Measurements from ENCODE around the gene PHACTR3. TPM values are rescaled to one million over a fixed set of nuclear protein-coding genes. Genes with fewer than 3 reads are reported as not detected.

Gene PHACTR3
- total RNA-seq, 1 experiment from 2014 or later, result not detected

DNA sequence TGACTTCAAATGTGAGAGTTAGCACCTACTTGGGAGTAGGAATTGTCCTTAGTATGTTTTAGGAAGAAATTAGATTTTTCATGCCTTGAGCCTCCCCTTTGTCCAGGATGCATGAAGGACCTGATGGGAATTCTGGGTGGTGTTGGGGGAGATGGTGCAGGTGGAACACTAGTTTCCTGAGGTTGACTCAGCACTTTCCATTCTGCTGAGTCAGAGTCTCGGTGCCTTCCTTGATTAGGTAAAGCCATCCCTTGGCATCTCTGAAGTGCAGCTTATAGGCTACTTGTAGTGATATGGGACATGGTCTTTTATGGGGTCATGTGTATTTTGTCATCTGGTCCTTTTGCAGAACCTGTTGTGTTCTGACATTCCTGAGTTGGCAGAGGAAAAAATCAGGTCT lies 105.3 kb downstream of the PHACTR3 start:
- Histone ChIP-seq H2AFZ (ENCODE audit: low read length) (no peak overlapping the region), H3K56ac (ENCODE audit: insufficient read length, low read depth, low read length) (no peak overlapping the region), H3K23me2 (ENCODE audit: insufficient read length, low read depth, low read length, poor library complexity, severe bottlenecking) (no peaks in the 10 kb centered on the region), H4K91ac (ENCODE audit: insufficient read length, low read depth, low read length) (no peak overlapping the region), H4K20me1 (ENCODE audit: control insufficient read depth, insufficient read depth, insufficient read length) (no peaks in the 10 kb centered on the region), H3K4me1 (ENCODE audit: insufficient read depth, low read length) (no peaks in the 10 kb centered on the region; the same call in 1 of the 2 replicates), H3K4me2 (ENCODE audit: insufficient read depth, insufficient read length, low read length) (no peak overlapping the region), H2BK20ac (ENCODE audit: low read depth, low read length, poor library complexity, severe bottlenecking) (no peak overlapping the region), H3K9ac (ENCODE audit: extremely low read depth, insufficient read length, low read length) (no peak overlapping the region), H3K18ac (ENCODE audit: insufficient read length, low read depth, low read length) (no peak overlapping the region), H3K27me3 (ENCODE audit: insufficient read depth, low read length) (no peaks in the 10 kb centered on the region; the same call in 1 of the 2 replicates), H3K27ac (ENCODE audit: insufficient read length, low read depth, low read length) (no peak overlapping the region), H3K79me1 (ENCODE audit: insufficient read depth, low read depth, low read length, poor library complexity, severe bottlenecking) (no peaks in the 10 kb centered on the region), H3K9me3 (ENCODE audit: control insufficient read depth, low read depth, low read length) (peaks cover 16% of the 10 kb centered on the region), H3K79me2 (ENCODE audit: insufficient read depth, low read length) (no peaks in the 10 kb centered on the region), H3K4ac (ENCODE audit: low read depth, low read length) (no peak overlapping the region), H2AK5ac (ENCODE audit: insufficient read length, low read length) (no peak overlapping the region), H3K23ac (ENCODE audit: insufficient read length, low read depth, low read length) (no peak overlapping the region), H2BK15ac (ENCODE audit: low read depth, low read length) (no peak overlapping the region), H2BK120ac (ENCODE audit: low read depth, low read length, poor library complexity, severe bottlenecking) (no peak overlapping the region), H2BK12ac (ENCODE audit: insufficient read length, low read depth, low read length) (no peak overlapping the region), H2BK5ac (ENCODE audit: insufficient read length, low read length) (no peak overlapping the region), H4K5ac (ENCODE audit: insufficient read length, low read depth, low read length) (no peak overlapping the region), H3K14ac (ENCODE audit: insufficient read depth, low read length) (no peak overlapping the region), H4K8ac (replicated peaks; ENCODE audit: insufficient read length, low read depth, low read length) (no peak overlapping the region), H3T11ph (ENCODE audit: low read length) (no peak overlapping the region)
- no peak for DNase-seq
- peaks cover 0 to 10% (median 4%) of the 10 kb centered on the region in 3 experiments; a peak in 3 of 7 replicates for H3K36me3 Mint-ChIP-seq (ENCODE audit: insufficient read depth in 1 of 3, low read depth in 3 of 3)
- H3K4me3 Mint-ChIP-seq, result no peak overlapping the region
- H3K4me1 Mint-ChIP-seq, result peaks cover 0 to 2% of the 10 kb centered on the region in 2 experiments; a peak in 1 of 4 replicates
- H3K9me3 Mint-ChIP-seq, result peaks cover 16 to 94% of the 10 kb centered on the region in 2 experiments
- TF ChIP-seq, protein P1, sequence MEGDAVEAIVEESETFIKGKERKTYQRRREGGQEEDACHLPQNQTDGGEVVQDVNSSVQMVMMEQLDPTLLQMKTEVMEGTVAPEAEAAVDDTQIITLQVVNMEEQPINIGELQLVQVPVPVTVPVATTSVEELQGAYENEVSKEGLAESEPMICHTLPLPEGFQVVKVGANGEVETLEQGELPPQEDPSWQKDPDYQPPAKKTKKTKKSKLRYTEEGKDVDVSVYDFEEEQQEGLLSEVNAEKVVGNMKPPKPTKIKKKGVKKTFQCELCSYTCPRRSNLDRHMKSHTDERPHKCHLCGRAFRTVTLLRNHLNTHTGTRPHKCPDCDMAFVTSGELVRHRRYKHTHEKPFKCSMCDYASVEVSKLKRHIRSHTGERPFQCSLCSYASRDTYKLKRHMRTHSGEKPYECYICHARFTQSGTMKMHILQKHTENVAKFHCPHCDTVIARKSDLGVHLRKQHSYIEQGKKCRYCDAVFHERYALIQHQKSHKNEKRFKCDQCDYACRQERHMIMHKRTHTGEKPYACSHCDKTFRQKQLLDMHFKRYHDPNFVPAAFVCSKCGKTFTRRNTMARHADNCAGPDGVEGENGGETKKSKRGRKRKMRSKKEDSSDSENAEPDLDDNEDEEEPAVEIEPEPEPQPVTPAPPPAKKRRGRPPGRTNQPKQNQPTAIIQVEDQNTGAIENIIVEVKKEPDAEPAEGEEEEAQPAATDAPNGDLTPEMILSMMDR (conservative IDR thresholded peaks at IDR 0.05), result no peak
- H3K27me3 Mint-ChIP-seq (ENCODE audit: low read depth), result peaks cover 6% of the 10 kb centered on the region
- WGBS (ENCODE audit: extremely low coverage, insufficient read length, low lambda C conversion rate), result no CpG with 5 or more reads among the region's 1 CpG
- no peak overlapping the region for H3K27ac Mint-ChIP-seq

Measured in H9 (cell line).